ENCODE measurements around the gene EGFLAM.

GRCh38 chr5:38375423-38375822, 117.1 kb downstream of the EGFLAM start:
- TF ChIP-seq CTCF (IDR thresholded peaks at IDR 0.05; ENCODE audit: extremely low read depth in 1 of 2, insufficient read depth in 1 of 2, low read depth in 1 of 2, low read length in 2 of 2) = no peak
- TF ChIP-seq GATA2 (IDR thresholded peaks at IDR 0.05; ENCODE audit: insufficient read depth, insufficient read length, low read depth, low read length) = no peak
- no peak for TF ChIP-seq POLR2A (IDR thresholded peaks at IDR 0.05; ENCODE audit: low read depth, low read length)
- TF ChIP-seq EZH2 (IDR thresholded peaks at IDR 0.05; ENCODE audit: borderline replicate concordance, low read depth, low read length, severe bottlenecking) = no peak
- no peak for TF ChIP-seq POLR2AphosphoS5 (IDR thresholded peaks at IDR 0.05; ENCODE audit: insufficient read depth, low read depth, low read length)
- TF ChIP-seq MAX (IDR thresholded peaks at IDR 0.05; ENCODE audit: insufficient read depth, insufficient read length) = no peak
- no peak for TF ChIP-seq JUN (IDR thresholded peaks at IDR 0.05; ENCODE audit: borderline replicate concordance, insufficient read depth, insufficient read length, low read depth)
